A549 (cell line): Measurements from ENCODE around the gene KCNH2.

Source experiments
- BHLHE40 ChIP-seq: IDR thresholded peaks from 2 replicates; pipeline ENCODE4 v1.6.1; 2012; ENCODE audit warnings: low read depth, low read length, inconsistent platforms
- CHD2 ChIP-seq: fragments of 150-350 bp; IDR thresholded peaks from 2 replicates; pipeline ENCODE4 v1.6.1; 2014; ENCODE audit warnings: low read length; ENCODE audit not compliant: partially characterized antibody
- MYC ChIP-seq: IDR thresholded peaks from 2 replicates; pipeline ENCODE4 v1.6.1; 2012; ENCODE audit warnings: mild to moderate bottlenecking, inconsistent platforms, low read length, improper control_type of control experiment, borderline replicate concordance
- PHF8 ChIP-seq: fragments of 200-600 bp; sonication (generic); IDR thresholded peaks from 2 replicates; pipeline ENCODE4 v1.6.1; 2016; ENCODE audit warnings: low read depth, mild to moderate bottlenecking, antibody characterized with exemption, moderate library complexity, borderline replicate concordance
- POLR2A ChIP-seq: IDR thresholded peaks from 2 replicates; pipeline ENCODE4 v1.6.1; 2012; ENCODE audit warnings: mild to moderate bottlenecking, low read length
- RAD21 ChIP-seq, 2 experiments: fragments of >200 bp in 1 of 2; sonication (Bioruptor Twin) in 1 of 2; formaldehyde crosslinking in 1 of 2; IDR thresholded peaks in 1 of 2; conservative IDR thresholded peaks in 1 of 2; 2 replicates in 1 of 2; 3 replicates in 1 of 2; pipeline ENCODE4 v1.6.1; 2012 to 2018; ENCODE audit warnings: inconsistent platforms in 1 of 2
- RCOR1 ChIP-seq: fragments of 150-350 bp; IDR thresholded peaks from 2 replicates; pipeline ENCODE4 v1.6.1; 2014; ENCODE audit warnings: antibody characterized with exemption, low read length, low read depth
- RFX5 ChIP-seq: fragments of 450-650 bp; IDR thresholded peaks from 2 replicates; pipeline ENCODE4 v1.7.1; 2014; ENCODE audit warnings: antibody characterized with exemption, mild to moderate bottlenecking, moderate library complexity
- RNF2 ChIP-seq: fragments of 200-600 bp; sonication (generic); IDR thresholded peaks from 2 replicates; pipeline ENCODE4 v1.6.1; 2016; ENCODE audit warnings: low read depth, mild to moderate bottlenecking, antibody characterized with exemption, moderate library complexity, borderline replicate concordance
- ZSCAN20 ChIP-seq: fragments of 250-450 bp; sonication (Bioruptor Pico); IDR thresholded peaks from 2 replicates; pipeline ENCODE4 v1.8.0; 2022; ENCODE audit warnings: mild to moderate bottlenecking, moderate library complexity
- TF ChIP-seq, protein P1 (sequence below): fragments of >200 bp; sonication (Bioruptor Twin); formaldehyde crosslinking; IDR thresholded peaks from 3 replicates; pipeline ENCODE4 v1.5.1; 2016
- TF ChIP-seq, protein P2 (sequence below): IDR thresholded peaks from 2 replicates; pipeline ENCODE4 v1.6.1; 2012

DNA sequence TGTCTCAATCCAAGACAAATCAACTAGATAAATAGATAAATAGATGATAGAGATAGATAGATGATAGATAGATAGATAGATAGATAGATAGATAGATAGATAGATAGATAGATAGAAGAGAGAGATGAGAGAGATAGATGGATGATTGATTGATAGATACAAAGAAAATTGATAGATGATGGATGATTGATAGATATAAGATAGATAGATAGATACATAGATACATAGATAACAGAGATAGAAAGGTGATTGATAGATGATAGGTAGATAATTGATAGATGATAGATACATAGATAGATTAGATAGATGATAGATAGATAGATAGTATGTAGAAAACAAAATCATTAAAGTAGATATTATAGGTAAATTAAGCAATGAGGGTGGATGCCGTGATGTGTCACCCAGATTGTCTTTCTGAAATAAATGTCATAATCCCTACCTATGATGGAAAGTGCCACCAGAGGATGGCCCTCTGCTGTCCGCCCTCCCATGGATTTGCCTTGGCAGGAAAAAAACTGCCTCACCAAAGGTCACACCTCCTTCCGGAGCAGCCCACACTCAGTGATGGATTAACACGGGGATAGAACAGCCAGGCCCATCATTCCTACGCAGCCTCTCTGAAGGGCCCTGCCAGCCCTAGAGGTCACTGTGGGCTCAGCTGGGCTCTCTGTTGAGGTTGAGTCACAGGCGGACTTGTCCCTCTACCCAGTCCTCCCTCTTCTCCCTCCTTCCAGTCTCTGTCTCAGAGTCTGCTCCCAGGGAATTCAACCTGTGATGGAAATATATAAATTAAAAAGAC lies 50.8 kb downstream of the KCNH2 start:
- TF ChIP-seq ZSCAN20 (CRISPR knock-in tag) (no peak), MYC (no peak), RAD21 (conservative IDR thresholded peaks at IDR 0.05 in 1 of 2, IDR thresholded peaks at IDR 0.05 in 1 of 2) (no peak), BHLHE40 (no peak), RNF2 (no peak), CHD2 (no peak), POLR2A (no peak), RFX5 (no peak), PHF8 (no peak), RCOR1 (no peak)
- TF ChIP-seq, protein P1, sequence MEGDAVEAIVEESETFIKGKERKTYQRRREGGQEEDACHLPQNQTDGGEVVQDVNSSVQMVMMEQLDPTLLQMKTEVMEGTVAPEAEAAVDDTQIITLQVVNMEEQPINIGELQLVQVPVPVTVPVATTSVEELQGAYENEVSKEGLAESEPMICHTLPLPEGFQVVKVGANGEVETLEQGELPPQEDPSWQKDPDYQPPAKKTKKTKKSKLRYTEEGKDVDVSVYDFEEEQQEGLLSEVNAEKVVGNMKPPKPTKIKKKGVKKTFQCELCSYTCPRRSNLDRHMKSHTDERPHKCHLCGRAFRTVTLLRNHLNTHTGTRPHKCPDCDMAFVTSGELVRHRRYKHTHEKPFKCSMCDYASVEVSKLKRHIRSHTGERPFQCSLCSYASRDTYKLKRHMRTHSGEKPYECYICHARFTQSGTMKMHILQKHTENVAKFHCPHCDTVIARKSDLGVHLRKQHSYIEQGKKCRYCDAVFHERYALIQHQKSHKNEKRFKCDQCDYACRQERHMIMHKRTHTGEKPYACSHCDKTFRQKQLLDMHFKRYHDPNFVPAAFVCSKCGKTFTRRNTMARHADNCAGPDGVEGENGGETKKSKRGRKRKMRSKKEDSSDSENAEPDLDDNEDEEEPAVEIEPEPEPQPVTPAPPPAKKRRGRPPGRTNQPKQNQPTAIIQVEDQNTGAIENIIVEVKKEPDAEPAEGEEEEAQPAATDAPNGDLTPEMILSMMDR = no peak
- TF ChIP-seq, protein P2, sequence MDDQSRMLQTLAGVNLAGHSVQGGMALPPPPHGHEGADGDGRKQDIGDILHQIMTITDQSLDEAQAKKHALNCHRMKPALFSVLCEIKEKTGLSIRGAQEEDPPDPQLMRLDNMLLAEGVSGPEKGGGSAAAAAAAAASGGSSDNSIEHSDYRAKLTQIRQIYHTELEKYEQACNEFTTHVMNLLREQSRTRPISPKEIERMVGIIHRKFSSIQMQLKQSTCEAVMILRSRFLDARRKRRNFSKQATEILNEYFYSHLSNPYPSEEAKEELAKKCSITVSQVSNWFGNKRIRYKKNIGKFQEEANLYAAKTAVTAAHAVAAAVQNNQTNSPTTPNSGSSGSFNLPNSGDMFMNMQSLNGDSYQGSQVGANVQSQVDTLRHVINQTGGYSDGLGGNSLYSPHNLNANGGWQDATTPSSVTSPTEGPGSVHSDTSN = no peak
